ENCODE data around the gene AGPAT2. TPM values are rescaled to one million over a fixed set of nuclear protein-coding genes. Genes with fewer than 3 reads are reported as not detected.

The AGPAT2 gene
- total RNA-seq, 1 experiment from 2014 or later, result 124 TPM

DNA sequence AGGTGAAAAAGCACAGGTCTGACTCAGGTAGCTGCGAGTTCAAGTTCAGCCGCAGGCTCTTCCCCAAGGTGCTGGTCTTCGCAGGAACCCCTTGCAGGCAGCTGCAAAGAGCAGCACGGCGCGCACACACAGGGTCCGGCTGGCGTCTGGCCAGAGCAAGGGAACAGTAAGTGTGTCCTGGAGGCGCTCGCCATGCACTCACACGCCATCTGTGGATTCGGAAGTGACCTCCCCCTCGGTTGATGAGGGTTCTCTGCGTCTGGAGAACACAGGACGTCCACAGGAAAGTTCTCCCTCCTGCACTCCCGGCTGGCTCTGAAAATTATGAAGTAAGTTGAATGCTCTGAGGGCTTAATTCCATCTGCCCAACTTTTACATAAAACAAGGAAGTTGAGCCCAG is 38.5 kb downstream of the AGPAT2 start:
- ChIA-PET CTCF (no interaction called here), POLR2A (ENCODE audit: unreplicated experiment) (no interaction called here)
- H4K20me1 ChIP-seq (ENCODE audit: insufficient read depth), result no peaks in the 10 kb centered on the region
- peaks cover 16% of the 10 kb centered on the region for H3K4me1 ChIP-seq (replicated peaks; ENCODE audit: insufficient read depth)
- H3K79me2 ChIP-seq (ENCODE audit: low read depth), result no peaks in the 10 kb centered on the region
- no peaks in the 10 kb centered on the region for H3K36me3 ChIP-seq (ENCODE audit: low read depth)
- no peak for DNase-seq
- intact Hi-C loops (cut with micrococcal nuclease; ENCODE audit: unreplicated experiment), result no loop called here
- no peak overlapping the region for H3K27ac ChIP-seq
- H2AFZ ChIP-seq, result no peak overlapping the region
- no peaks in the 10 kb centered on the region for H3K9me3 ChIP-seq (ENCODE audit: insufficient read depth, low read depth)
- H3F3A ChIP-seq (ENCODE audit: insufficient read depth, low read depth), result 0 out of 2 replicates have a peak, but pooled peaks cover 3% of the 10 kb centered on the region
- TF ChIP-seq, protein P1, sequence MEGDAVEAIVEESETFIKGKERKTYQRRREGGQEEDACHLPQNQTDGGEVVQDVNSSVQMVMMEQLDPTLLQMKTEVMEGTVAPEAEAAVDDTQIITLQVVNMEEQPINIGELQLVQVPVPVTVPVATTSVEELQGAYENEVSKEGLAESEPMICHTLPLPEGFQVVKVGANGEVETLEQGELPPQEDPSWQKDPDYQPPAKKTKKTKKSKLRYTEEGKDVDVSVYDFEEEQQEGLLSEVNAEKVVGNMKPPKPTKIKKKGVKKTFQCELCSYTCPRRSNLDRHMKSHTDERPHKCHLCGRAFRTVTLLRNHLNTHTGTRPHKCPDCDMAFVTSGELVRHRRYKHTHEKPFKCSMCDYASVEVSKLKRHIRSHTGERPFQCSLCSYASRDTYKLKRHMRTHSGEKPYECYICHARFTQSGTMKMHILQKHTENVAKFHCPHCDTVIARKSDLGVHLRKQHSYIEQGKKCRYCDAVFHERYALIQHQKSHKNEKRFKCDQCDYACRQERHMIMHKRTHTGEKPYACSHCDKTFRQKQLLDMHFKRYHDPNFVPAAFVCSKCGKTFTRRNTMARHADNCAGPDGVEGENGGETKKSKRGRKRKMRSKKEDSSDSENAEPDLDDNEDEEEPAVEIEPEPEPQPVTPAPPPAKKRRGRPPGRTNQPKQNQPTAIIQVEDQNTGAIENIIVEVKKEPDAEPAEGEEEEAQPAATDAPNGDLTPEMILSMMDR (conservative IDR thresholded peaks at IDR 0.05), result no peak
- no TSS peak for BruUV-seq (replicated peaks)
- H3K4me3 ChIP-seq, result no peak overlapping the region
- no peaks in the 10 kb centered on the region for H3K27me3 ChIP-seq (ENCODE audit: insufficient read depth, low read depth)
- no peak overlapping the region for H3K4me2 ChIP-seq
- no peaks in the 10 kb centered on the region for H3K9me2 ChIP-seq (ENCODE audit: insufficient read depth)

DNA sequence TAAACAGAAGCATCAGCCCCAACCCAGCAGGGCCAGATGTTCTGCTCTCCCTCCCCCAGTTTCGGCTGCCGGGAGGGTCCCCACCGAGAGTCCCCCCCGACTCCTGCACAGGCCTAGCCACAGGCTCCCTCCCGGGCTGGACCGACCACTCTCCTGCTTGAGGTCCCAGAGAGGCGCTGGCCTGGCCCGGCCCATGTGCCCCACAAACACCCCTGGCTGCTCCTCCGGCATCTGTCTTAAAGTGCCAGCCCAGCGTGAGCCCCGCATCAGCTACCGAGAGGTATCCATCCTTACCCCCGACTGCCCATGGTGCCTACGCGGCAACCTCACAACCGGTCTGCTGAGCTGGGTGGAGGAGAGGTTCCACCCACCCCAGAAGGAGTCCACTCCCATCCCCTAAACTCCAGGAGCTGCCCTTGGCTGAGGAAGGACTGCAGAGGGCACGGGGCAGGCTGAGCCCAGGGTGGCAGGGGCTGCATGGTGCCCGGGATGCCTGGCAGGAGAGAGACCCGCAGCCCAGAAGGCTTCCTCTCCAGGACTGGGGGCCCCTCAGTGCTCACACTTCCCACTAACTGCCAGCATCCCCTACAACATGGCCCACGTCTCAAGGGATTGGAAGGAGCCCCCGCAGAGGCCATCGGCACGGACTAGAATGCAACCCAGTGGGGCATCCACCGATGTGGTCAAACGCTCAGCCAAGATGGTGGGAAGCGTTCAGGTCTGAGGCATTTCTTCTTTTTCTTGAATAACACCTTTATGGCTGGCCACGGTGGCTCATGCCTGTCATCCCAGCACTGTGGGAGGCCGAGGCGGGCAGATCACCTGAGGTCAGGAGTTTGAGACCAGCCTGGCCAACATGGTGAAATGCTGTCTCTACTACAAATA is 40.2 kb downstream of the AGPAT2 start:
- H3K36me3 ChIP-seq (ENCODE audit: low read depth), result no peaks in the 10 kb centered on the region
- no peaks in the 10 kb centered on the region for H3K79me2 ChIP-seq (ENCODE audit: low read depth)
- H3K9me2 ChIP-seq (ENCODE audit: insufficient read depth), result no peaks in the 10 kb centered on the region
- no peak overlapping the region for H2AFZ ChIP-seq
- no peaks in the 10 kb centered on the region for H3K27me3 ChIP-seq (ENCODE audit: insufficient read depth, low read depth)
- 0 out of 2 replicates have a peak, but pooled peaks cover 5% of the 10 kb centered on the region for H3F3A ChIP-seq (ENCODE audit: insufficient read depth, low read depth)
- no peak overlapping the region for H3K4me3 ChIP-seq
- peaks cover 16% of the 10 kb centered on the region for H3K4me1 ChIP-seq (replicated peaks; ENCODE audit: insufficient read depth)
- H3K9me3 ChIP-seq (ENCODE audit: insufficient read depth, low read depth), result no peaks in the 10 kb centered on the region
- intact Hi-C loops (cut with micrococcal nuclease; ENCODE audit: unreplicated experiment), result no loop called here
- ChIA-PET CTCF (interaction anchor here (0.6 kb wide), 1 partner anchor 20 kb away, joined by 11 read pairs; no protein-coding TSS in a partner anchor), POLR2A (ENCODE audit: unreplicated experiment) (no interaction called here)
- no peak overlapping the region for H3K4me2 ChIP-seq
- H4K20me1 ChIP-seq (ENCODE audit: insufficient read depth), result no peaks in the 10 kb centered on the region
- no peak overlapping the region for H3K27ac ChIP-seq
- BruUV-seq (replicated peaks), result no TSS peak
- TF ChIP-seq, protein P1 (conservative IDR thresholded peaks at IDR 0.05), result no peak
- no peak for TF ChIP-seq EZH2 (IDR thresholded peaks at IDR 0.05; ENCODE audit: low read depth)
- no peak for DNase-seq

DNA sequence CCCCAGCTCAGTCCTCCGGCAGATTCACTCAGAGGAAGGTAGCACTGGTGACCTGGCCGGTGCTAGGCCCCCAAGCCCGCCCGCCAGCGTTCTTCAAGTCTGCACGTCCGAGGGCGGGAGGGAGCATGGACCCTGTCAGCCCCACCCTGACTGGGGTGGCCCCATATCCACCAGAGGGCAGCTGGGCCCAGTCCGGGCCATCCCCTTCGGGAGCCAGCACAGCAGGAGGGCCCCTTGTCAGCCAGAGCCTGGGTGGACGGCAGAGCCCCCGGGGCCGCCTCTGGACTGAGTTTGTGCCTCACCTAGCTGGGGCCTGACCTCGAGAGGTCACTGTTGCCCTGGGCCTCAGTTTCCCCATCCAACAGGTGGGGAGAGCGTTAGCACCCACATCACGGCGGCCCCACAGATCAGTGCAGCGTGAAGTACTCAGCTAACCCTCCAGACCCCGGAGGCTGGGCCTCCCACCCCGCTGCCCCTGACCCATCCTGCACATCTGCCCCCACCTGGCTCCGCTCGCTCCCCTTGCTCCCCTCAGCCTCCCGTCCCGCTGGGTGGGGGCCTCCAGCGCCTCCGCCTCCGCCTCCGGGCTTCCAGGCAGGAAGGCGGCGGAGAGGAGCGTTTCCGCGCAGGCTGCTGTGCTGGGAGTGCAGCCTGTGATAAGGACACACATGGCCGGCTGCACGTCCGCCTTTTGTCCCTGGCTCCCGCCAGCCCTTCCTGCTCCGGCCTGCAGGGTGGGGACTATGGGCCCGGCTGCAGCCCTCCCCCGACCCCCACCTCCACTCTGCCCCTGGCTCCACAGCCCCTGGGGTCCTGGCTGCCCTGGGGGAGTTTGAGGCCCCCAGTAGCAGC is 41.1 kb downstream of the AGPAT2 start:
- no peaks in the 10 kb centered on the region for H3K9me2 ChIP-seq (ENCODE audit: insufficient read depth)
- no peaks in the 10 kb centered on the region for H4K20me1 ChIP-seq (ENCODE audit: insufficient read depth)
- H3K4me2 ChIP-seq, result no peak overlapping the region
- H3K79me2 ChIP-seq (ENCODE audit: low read depth), result no peaks in the 10 kb centered on the region
- TF ChIP-seq, protein P1 (conservative IDR thresholded peaks at IDR 0.05), result no peak
- no peak for TF ChIP-seq EZH2 (IDR thresholded peaks at IDR 0.05; ENCODE audit: low read depth)
- no TSS peak for BruUV-seq (replicated peaks)
- DNase-seq, result no peak
- H3K9me3 ChIP-seq (ENCODE audit: insufficient read depth, low read depth), result no peaks in the 10 kb centered on the region
- H3K4me1 ChIP-seq (replicated peaks; ENCODE audit: insufficient read depth), result peaks cover 16% of the 10 kb centered on the region
- H3K27ac ChIP-seq, result no peak overlapping the region
- H3K36me3 ChIP-seq (ENCODE audit: low read depth), result no peaks in the 10 kb centered on the region
- intact Hi-C loops (cut with micrococcal nuclease; ENCODE audit: unreplicated experiment), result loop anchor here (2.0 kb wide), 1 partner anchor 49 kb away; no protein-coding TSS in a partner anchor
- no peak overlapping the region for H2AFZ ChIP-seq
- ChIA-PET POLR2A (ENCODE audit: unreplicated experiment) (no interaction called here), CTCF (interaction anchor here (0.6 kb wide), 1 partner anchor 221 kb away, joined by 3 read pairs; no protein-coding TSS in a partner anchor)
- 0 out of 2 replicates have a peak, but pooled peaks cover 5% of the 10 kb centered on the region for H3F3A ChIP-seq (ENCODE audit: insufficient read depth, low read depth)
- H3K27me3 ChIP-seq (ENCODE audit: insufficient read depth, low read depth), result no peaks in the 10 kb centered on the region
- H3K4me3 ChIP-seq, result no peak overlapping the region
